22Rv1 (cell line): ENCODE results near the gene ASIC3.
A peak's percentile ranks its signal among the peaks of the same experiment; 100 is the strongest.

ENCODE experiments used
- H3K27ac ChIP-seq: fragments of 450-650 bp; 2 replicates; pipeline ENCODE4 v1.5.1; 2017
- ZFX ChIP-seq: fragments of 450-650 bp; IDR thresholded peaks from 2 replicates; pipeline ENCODE4 v1.6.1; 2017; ENCODE audit warnings: antibody characterized with exemption, borderline replicate concordance
- TF ChIP-seq, protein P1 (sequence below): fragments of 450-650 bp; IDR thresholded peaks from 2 replicates; pipeline ENCODE4 v1.5.1; 2017; ENCODE audit warnings: mild to moderate bottlenecking

ASIC3 gene

GRCh38 chr7:151047976-151048815 is at the start of gene ASIC3:
TSS of gene ASIC3 (plus strand) at chr7:151048531. CDS start at chr7:151048886, 355 bp downstream.
- peak within 1 kb of the TSS; percentile 33; the same call in 1 of the 2 replicates for H3K27ac ChIP-seq
- TF ChIP-seq, protein P1, sequence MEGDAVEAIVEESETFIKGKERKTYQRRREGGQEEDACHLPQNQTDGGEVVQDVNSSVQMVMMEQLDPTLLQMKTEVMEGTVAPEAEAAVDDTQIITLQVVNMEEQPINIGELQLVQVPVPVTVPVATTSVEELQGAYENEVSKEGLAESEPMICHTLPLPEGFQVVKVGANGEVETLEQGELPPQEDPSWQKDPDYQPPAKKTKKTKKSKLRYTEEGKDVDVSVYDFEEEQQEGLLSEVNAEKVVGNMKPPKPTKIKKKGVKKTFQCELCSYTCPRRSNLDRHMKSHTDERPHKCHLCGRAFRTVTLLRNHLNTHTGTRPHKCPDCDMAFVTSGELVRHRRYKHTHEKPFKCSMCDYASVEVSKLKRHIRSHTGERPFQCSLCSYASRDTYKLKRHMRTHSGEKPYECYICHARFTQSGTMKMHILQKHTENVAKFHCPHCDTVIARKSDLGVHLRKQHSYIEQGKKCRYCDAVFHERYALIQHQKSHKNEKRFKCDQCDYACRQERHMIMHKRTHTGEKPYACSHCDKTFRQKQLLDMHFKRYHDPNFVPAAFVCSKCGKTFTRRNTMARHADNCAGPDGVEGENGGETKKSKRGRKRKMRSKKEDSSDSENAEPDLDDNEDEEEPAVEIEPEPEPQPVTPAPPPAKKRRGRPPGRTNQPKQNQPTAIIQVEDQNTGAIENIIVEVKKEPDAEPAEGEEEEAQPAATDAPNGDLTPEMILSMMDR = no peak
- TF ChIP-seq ZFX = no peak

DNA sequence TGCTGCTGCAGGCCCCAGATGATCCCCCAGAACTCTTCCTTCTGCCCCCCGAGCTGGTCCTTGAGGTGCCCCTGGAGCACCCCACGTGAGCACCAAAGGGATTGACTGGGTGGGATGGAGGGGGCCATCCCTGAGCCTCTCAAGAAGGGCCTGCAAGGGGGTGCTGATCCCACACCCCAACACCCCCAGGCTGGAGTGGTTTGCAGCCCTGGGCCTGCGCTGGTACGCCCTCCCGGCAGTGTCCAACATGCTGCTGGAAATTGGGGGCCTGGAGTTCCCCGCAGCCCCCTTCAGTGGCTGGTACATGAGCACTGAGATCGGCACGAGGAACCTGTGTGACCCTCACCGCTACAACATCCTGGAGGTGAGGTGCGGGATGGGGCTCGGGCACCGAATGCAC is 49.3 kb upstream of the ASIC3 start:
- H3K27ac ChIP-seq = no peak overlapping the region
- TF ChIP-seq ZFX = no peak
- TF ChIP-seq, protein P1 = no peak

GRCh38 chr7:150999497-151000230 is 48.7 kb upstream of the ASIC3 start:
- TF ChIP-seq ZFX = no peak
- TF ChIP-seq, protein P1 = no peak
- H3K27ac ChIP-seq = no peak overlapping the region

DNA sequence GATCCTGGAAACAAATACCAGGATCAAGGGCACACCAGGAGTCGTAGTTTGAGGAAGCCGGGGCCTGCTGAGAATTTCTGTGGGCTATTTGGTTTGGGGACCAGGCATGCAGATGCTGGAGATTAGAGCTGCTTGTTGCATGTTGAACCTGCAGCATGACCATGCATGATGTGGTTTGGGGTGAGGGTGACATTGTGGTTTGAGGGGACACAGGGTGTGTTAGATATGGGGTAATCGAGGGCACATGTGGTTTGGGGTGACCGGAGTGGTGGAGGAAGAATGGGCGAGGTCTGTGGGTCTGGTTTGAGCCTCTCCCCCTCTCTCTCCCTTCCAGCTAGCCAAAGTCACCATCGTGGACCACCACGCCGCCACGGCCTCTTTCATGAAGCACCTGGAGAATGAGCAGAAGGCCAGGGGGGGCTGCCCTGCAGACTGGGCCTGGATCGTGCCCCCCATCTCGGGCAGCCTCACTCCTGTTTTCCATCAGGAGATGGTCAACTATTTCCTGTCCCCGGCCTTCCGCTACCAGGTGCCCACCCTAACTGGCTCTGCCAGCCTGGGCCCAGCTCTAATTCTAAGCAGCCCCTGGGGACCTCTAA is 47.3 kb upstream of the ASIC3 start:
- TF ChIP-seq, protein P1 = no peak
- no peak for TF ChIP-seq ZFX
- no peak overlapping the region for H3K27ac ChIP-seq

DNA sequence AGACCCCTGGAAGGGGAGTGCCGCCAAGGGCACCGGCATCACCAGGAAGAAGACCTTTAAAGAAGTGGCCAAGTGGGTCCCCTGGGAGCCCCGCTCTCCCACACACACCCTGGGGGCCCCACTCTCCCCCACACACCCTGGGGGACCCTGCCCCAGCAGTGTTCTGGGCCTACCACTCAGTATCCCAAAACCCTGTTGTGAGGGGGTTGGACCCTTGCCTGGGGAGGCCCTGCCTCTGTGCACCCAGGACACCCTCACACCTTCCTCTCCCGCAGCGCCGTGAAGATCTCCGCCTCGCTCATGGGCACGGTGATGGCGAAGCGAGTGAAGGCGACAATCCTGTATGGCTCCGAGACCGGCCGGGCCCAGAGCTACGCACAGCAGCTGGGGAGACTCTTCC is 46.8 kb upstream of the ASIC3 start:
- H3K27ac ChIP-seq = no peak overlapping the region
- TF ChIP-seq, protein P1 = no peak
- TF ChIP-seq ZFX = no peak

GRCh38 chr7:151003572-151003971 is 44.8 kb upstream of the ASIC3 start:
- TF ChIP-seq, protein P1 = no peak
- no peak for TF ChIP-seq ZFX
- H3K27ac ChIP-seq = no peak overlapping the region
